Measurements from ENCODE around the gene NUP62. TPM values are rescaled to one million over a fixed set of nuclear protein-coding genes. Genes with fewer than 3 reads are reported as not detected.

NUP62 gene
- total and polyA plus RNA-seq, 4 donors: 16.2 to 45.9 (median 38.0) TPM

GRCh38 chr19:49977076-49977475, 47.8 kb upstream of the NUP62 start:
- H3K27me3 ChIP-seq (ENCODE audit: control insufficient read depth in 3 of 3, insufficient read depth in 3 of 3, low read length in 2 of 3): no peaks in the 10 kb centered on the region
- H3K9me3 ChIP-seq (ENCODE audit: control insufficient read depth in 4 of 4, insufficient read depth in 3 of 4, low read length in 3 of 4): no peaks in the 10 kb centered on the region
- ATAC-seq (ENCODE audit: insufficient read depth, low FRiP score): no peak
- no peak for DNase-seq
- H3K4me3 ChIP-seq: no peak overlapping the region
- no peak overlapping the region for H3K9ac ChIP-seq (ENCODE audit: insufficient read depth in 1 of 2, low read length in 2 of 2)
- H3K4me1 ChIP-seq (ENCODE audit: control insufficient read depth in 5 of 5, insufficient read depth in 5 of 5, low read length in 5 of 5): peaks cover 0 to 2% (median 0%) of the 10 kb centered on the region in 5 donors
- TF ChIP-seq CTCF (IDR thresholded peaks at IDR 0.05; ENCODE audit: control extremely low read depth, extremely low read depth): no peak
- no peak overlapping the region for H3K27ac ChIP-seq (ENCODE audit: low read depth in 1 of 2, low read length in 1 of 2)
- 80 to 88% methylated on average over 13 of the region's 13 CpGs for WGBS, 2 donors
- peaks cover 2 to 34% (median 6%) of the 10 kb centered on the region in 4 donors for H3K36me3 ChIP-seq (ENCODE audit: control insufficient read depth in 4 of 4, insufficient read depth in 4 of 4, low read length in 4 of 4)

- no peaks in the 10 kb centered on the region for H3K9me3 ChIP-seq (ENCODE audit: control insufficient read depth in 4 of 4, insufficient read depth in 3 of 4, low read length in 3 of 4)
- no peak overlapping the region for H3K9ac ChIP-seq (ENCODE audit: insufficient read depth in 1 of 2, low read length in 2 of 2)
- peaks cover 0 to 2% (median 0%) of the 10 kb centered on the region in 5 donors for H3K4me1 ChIP-seq (ENCODE audit: control insufficient read depth in 5 of 5, insufficient read depth in 5 of 5, low read length in 5 of 5)
- H3K36me3 ChIP-seq (ENCODE audit: control insufficient read depth in 4 of 4, insufficient read depth in 4 of 4, low read length in 4 of 4): peaks cover under 1 to 29% (median 6%) of the 10 kb centered on the region in 4 donors
- DNase-seq (no peak), ATAC-seq (ENCODE audit: insufficient read depth, low FRiP score) (no peak)
- no peak overlapping the region for H3K4me3 ChIP-seq
- TF ChIP-seq CTCF (IDR thresholded peaks at IDR 0.05; ENCODE audit: control extremely low read depth, extremely low read depth): no peak
- no peak overlapping the region for H3K27ac ChIP-seq (ENCODE audit: low read depth in 1 of 2, low read length in 1 of 2)
- H3K27me3 ChIP-seq (ENCODE audit: control insufficient read depth in 3 of 3, insufficient read depth in 3 of 3, low read length in 2 of 3): no peaks in the 10 kb centered on the region
- WGBS, 2 donors: 79 to 85% methylated on average over 3 of the region's 3 CpGs
Observed at GRCh38 chr19:49976496-49976895, 47.2 kb upstream of the NUP62 start.

DNA sequence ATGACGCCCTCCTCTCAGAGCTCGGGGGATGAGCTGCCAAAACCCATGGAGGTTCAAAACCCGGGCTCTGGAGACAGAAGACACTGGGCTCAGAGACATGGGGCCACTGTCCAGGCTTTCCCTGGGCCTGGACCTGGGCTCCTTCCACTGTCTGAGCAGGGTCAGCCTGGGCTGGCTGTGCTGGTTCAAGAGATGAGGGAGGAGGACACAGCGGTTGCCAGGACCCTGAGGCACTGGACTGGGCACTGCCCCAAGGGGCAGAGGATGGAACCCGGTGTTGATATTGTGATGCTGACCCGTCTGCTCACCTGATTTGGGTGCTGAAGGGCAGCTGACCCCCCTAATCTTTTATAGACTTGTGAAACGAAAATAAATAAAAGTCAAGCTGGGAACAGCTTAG, 45.7 kb upstream of the NUP62 start:
- Histone ChIP-seq H3K27ac (ENCODE audit: low read depth in 1 of 2, low read length in 1 of 2) (no peak overlapping the region), H3K9ac (ENCODE audit: insufficient read depth in 1 of 2, low read length in 2 of 2) (no peak overlapping the region), H3K27me3 (ENCODE audit: control insufficient read depth in 3 of 3, insufficient read depth in 3 of 3, low read length in 2 of 3) (no peaks in the 10 kb centered on the region), H3K9me3 (ENCODE audit: control insufficient read depth in 4 of 4, insufficient read depth in 3 of 4, low read length in 3 of 4) (no peaks in the 10 kb centered on the region), H3K4me3 (no peak overlapping the region), H3K36me3 (ENCODE audit: control insufficient read depth in 4 of 4, insufficient read depth in 4 of 4, low read length in 4 of 4) (peaks cover 0 to 28% (median 6%) of the 10 kb centered on the region in 4 donors), H3K4me1 (ENCODE audit: control insufficient read depth in 5 of 5, insufficient read depth in 5 of 5, low read length in 5 of 5) (peaks cover 0 to 2% (median 0%) of the 10 kb centered on the region in 5 donors)
- TF ChIP-seq CTCF (IDR thresholded peaks at IDR 0.05; ENCODE audit: control extremely low read depth, extremely low read depth): no peak
- ATAC-seq (ENCODE audit: insufficient read depth, low FRiP score) (no peak), DNase-seq (no peak)
- WGBS, 2 donors: 88 to 93% methylated on average over 7 of the region's 7 CpGs

GRCh38 chr19:49973987-49974386, 44.7 kb upstream of the NUP62 start:
- no peak overlapping the region for H3K4me3 ChIP-seq
- no peak overlapping the region for H3K27ac ChIP-seq (ENCODE audit: low read depth in 1 of 2, low read length in 1 of 2)
- H3K4me1 ChIP-seq (ENCODE audit: control insufficient read depth in 5 of 5, insufficient read depth in 5 of 5, low read length in 5 of 5): peaks cover 0 to 2% (median 0%) of the 10 kb centered on the region in 5 donors
- H3K9me3 ChIP-seq (ENCODE audit: control insufficient read depth in 4 of 4, insufficient read depth in 3 of 4, low read length in 3 of 4): no peaks in the 10 kb centered on the region
- DNase-seq (no peak), ATAC-seq (ENCODE audit: insufficient read depth, low FRiP score) (no peak)
- peaks cover 0 to 3% (median 0%) of the 10 kb centered on the region in 3 donors for H3K27me3 ChIP-seq (ENCODE audit: control insufficient read depth in 3 of 3, insufficient read depth in 3 of 3, low read length in 2 of 3)
- H3K9ac ChIP-seq (ENCODE audit: insufficient read depth in 1 of 2, low read length in 2 of 2): no peak overlapping the region
- H3K36me3 ChIP-seq (ENCODE audit: control insufficient read depth in 4 of 4, insufficient read depth in 4 of 4, low read length in 4 of 4): peaks cover 0 to 23% (median 4%) of the 10 kb centered on the region in 4 donors
- no peak for TF ChIP-seq CTCF (IDR thresholded peaks at IDR 0.05; ENCODE audit: control extremely low read depth, extremely low read depth)
- WGBS, 2 donors: 54 to 74% methylated on average over 18 of the region's 18 CpGs

All from lung (tissue), 12 donors.